HG02642 (cell line): ENCODE results near the gene NFYC.

Experiments
- ATAC-seq: cut with Tn5 transposase; IDR thresholded peaks from one replicate; pipeline ENCODE4 v1.9.1; 2021; ENCODE audit warnings: mild to moderate bottlenecking; ENCODE audit not compliant: unreplicated experiment, poor library complexity

NFYC gene

GRCh38 chr1:40756523-40756922 is 65.0 kb downstream of the NFYC start:
- no peak for ATAC-seq

DNA sequence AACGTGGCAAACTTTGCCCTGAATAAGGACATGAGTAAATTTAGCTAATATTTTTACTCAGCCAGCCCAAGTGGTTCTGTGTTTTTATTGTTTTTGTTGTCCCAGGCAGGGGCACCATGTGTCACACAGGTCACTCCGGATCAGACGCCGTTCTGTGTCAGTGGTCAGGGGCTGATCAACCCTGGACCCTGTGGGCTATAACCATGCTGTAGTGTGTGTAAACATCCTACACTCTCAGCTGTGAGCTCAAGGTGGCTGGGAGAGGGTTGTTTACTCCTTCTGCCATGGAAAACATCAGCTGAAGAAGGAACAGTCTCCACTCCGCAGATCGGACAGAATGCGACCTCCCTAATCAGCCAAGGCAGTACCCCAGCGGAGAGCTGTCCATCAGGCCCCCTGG is 65.6 kb downstream of the NFYC start:
- no peak for ATAC-seq

DNA sequence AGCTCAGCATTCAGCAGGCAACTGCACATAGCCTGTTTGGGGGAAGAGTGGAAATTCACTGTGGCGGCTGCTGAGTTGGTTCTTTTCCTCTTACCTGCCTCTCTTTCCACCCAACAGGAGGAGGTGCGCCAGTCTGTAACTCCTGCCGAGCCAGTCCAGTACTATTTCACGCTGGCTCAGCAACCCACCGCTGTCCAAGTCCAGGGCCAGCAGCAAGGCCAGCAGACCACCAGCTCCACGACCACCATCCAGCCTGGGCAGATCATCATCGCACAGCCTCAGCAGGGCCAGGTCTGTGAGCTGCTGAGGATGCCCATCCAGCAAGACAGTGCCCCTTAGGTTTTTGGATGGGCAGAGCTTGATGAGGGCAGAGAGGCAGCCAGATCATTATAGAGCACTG is 66.5 kb downstream of the NFYC start:
- no peak for ATAC-seq

- ATAC-seq = no peak
Observed at GRCh38 chr1:40758578-40759343, 67.3 kb downstream of the NFYC start.

DNA sequence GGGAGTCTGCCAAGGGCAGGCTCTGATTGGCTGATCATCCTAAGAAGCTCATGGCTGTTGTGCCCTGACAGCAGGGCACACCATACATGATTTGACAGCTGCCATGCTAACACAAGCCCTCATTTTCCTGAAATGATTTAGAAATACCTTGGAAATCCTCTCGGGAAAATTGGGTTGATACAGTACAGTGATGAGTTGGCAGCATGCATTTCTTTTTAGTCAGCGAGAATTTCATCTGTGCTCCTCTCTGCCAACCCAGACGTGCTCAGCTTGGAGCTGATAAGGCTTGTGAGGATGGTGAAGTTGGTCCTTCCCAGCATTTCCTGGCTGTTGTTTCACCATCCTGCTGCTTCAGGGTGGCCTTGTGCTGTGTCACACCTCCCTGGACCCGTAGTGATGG is 69.5 kb downstream of the NFYC start:
- ATAC-seq = no peak

DNA sequence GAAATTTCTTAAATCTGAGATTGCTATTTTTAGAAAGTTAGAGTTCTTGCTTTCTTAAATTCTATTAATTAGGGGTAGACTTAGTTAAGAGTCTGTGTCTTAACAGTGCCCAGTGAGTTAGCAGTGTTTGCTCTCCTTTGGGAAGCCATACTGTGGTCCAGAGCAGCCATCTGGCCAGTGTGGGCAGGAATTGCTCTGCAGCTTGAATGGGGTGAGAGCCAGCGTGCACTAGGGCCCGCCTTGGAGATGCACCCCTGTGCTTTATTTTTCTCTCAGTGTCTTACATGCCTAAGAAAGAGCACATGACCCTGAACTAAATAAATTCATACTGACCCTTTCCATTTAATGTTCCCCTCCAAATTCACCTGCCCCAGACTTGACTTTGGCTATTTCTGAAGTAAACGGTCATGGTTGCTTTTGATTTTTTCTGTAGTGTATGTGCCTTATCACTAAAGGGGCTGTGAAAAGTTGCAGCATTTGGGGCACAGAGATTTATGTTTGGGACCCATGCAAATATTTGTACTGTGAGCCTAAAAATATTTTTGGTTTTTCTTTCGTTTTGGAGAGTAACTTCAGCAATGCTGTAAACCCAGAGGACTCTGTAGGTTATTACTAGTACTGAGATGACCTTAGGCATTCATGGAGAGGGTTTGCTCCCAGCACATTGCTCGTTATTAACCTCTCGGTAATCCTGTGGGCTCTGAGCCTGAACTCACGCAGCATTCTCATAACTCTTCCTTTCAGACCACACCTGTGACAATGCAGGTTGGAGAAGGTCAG is 70.8 kb downstream of the NFYC start:
- peak; percentile 66 for ATAC-seq

DNA sequence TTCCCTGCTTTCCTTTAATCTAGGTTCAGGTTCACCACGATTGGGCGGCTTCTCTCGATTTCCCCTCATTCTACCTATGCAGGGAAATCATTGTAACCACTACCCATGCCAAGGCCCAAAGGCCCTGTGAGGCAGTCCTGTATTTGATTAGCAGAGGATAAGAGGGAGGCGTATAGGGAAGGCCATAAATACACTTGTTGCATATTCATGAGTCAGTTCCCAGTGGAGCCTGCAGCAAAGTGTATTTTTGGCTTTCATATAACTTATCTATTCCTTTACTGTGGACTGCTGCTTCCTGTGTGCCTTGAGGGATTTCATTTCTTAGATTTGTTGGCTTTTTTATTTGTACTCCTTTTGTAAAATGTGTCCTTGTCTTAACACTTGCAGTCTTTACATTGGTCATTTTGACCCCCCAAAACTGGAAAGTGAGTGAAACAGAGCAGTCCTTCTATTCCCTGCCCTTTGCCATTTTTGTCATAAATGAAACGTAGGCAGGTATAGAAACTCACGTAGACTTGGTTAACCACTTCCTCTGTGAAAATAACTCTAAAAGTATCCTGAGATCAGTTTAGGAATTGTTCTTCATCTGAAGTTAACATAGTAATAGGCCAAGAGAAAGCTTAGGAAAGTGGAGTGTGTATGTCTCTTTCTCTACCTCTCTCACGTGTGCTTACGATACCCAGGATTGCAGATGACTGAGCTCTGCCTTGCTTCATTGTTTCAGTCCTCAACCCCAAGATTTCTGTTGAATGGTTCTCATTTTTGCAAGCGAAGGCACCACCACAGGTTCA is 72.4 kb downstream of the NFYC start:
- no peak for ATAC-seq

GRCh38 chr1:40764981-40765380 is 73.5 kb downstream of the NFYC start:
- ATAC-seq = no peak

DNA sequence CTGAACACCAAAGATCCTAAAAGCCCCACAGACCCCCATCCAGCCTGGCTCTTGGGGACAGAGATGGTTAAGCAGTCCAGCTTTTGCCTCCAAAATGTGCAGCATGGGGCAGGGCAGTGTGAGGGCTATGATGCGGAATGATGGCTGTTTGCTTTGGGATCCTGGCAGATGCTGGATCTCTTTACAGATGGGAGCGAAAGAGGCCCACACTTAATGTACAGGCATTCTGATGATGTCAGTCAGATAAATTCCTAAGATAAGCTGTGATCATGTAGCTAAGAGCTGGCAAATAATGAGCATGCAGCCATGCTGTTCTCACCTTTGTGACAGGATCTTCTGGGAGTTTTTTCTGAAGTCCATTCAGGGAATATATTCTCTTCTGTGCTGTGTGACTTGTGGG is 74.5 kb downstream of the NFYC start:
- no peak for ATAC-seq

GRCh38 chr1:40766560-40766959 is 75.1 kb downstream of the NFYC start:
- ATAC-seq = no peak

DNA sequence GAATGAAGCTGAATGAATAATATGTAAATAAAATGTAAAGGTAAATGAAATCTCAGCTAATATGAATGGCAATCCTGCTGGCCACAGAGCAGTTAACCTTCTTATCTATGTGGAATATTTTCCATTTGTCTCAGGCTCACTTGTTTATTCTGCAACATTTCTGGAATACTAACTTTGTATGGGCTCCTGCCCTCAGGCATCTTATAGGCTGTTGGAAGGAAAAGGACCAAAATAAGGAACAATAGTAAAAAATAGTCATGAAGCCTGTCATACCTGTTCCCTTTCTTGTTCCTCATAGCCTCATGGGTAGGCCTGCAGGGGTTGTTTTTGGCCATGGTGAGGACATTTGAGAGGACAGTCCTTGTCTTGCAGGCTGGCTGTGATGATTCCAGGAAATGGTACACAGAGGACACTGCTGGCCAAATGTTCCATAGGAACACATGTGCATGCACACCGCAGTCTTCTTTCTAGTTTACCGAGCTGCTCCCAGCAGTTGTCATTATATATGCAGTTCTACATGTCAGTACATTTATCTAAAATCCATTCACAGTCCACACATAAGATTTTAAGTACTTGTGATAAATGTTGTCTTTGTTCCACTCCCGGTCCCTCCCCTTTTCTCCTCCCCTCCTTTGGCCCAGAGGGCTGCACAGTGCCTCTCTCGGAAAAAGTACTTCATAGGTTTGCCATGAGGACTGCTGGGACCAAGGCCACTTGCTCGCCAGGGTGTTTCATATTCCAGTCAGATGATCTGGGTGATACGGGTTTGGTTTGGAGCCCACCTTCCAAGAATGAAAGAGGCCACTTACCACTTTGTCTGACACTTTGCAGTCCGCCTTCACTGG is 76.9 kb downstream of the NFYC start:
- ATAC-seq = no peak

- no peak for ATAC-seq
Observed at GRCh38 chr1:40769815-40770214, 78.3 kb downstream of the NFYC start.

DNA sequence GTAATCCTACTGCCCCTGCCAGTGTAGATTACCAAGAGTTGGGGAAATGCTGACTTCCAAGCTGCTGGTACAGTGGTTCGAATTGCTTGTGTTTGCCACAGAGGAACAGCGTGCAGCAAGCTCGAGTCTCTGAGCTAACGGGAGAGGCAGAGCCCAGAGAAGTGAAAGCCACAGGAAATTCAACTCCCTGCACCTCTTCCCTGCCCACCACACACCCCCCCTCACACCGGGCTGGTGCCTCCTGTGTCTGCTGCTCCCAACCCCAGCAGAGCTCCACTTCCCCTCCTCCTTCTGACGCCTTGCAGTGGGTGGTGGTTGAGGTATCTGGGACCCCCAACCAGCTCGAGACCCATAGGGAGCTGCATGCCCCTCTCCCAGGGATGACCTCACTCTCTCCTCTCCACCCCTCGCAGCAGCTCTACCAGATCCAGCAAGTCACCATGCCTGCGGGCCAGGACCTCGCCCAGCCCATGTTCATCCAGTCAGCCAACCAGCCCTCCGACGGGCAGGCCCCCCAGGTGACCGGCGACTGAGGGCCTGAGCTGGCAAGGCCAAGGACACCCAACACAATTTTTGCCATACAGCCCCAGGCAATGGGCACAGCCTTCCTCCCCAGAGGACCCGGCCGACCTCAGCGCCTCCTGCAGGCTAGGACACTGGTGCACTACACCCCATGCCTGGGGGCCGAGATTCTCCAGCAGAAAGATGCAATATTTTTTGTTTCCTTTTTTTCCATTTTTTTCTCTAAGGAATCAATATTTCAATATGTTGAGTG is 79.0 kb downstream of the NFYC start:
- no peak for ATAC-seq

GRCh38 chr1:40772146-40772955 is 80.8 kb downstream of the NFYC start:
- no peak for ATAC-seq

GRCh38 chr1:40773748-40774265 is 82.3 kb downstream of the NFYC start:
- no peak for ATAC-seq

GRCh38 chr1:40774266-40774998 is 82.9 kb downstream of the NFYC start:
- no peak for ATAC-seq

DNA sequence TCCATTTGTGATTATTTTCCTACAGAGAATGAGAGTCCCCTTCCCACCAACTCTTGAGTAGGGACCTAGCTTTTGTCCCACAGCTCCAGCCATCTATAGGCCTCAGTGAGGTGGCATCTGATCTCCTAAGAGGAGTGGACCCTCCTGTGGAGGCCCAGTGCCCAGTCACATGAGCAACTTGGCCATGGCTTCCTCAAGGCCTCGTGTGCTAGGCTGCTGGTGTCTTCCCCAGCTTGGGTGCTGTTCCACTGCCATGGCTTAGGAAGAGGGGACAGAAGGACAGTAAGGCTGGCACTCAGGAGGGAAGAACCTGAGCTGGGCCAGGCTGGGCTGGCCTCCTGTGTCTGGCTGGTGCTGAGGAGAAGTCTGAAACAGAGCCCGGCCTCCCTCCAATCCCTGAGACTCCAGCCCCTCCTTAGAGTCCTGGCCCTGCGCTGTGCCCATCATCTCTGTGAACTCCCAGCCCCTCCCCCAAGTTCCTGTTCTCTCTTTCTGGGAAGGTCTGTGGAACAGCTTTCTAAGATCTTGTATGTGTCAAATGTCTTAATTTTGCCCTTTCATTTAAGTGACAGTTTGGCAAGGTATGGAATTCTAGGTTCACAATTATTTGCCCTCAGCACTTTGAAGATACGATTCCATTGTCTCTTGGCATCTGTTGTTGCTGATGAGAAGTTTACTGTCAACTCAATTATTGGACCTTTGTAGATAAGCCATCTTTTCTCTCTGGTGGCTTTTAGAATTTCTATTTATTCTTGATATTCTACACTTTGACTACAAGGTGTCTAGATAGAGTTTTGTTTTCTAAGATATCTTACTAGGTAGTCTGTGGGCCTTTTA is 85.0 kb downstream of the NFYC start:
- no peak for ATAC-seq
